HG03378 (cell line): ENCODE data around the gene LRFN2.

Experiments
- ATAC-seq: cut with Tn5 transposase; IDR thresholded peaks from one replicate; pipeline ENCODE4 v1.9.1; 2021; ENCODE audit warnings: mild to moderate bottlenecking, moderate library complexity; ENCODE audit not compliant: unreplicated experiment

Gene LRFN2

DNA sequence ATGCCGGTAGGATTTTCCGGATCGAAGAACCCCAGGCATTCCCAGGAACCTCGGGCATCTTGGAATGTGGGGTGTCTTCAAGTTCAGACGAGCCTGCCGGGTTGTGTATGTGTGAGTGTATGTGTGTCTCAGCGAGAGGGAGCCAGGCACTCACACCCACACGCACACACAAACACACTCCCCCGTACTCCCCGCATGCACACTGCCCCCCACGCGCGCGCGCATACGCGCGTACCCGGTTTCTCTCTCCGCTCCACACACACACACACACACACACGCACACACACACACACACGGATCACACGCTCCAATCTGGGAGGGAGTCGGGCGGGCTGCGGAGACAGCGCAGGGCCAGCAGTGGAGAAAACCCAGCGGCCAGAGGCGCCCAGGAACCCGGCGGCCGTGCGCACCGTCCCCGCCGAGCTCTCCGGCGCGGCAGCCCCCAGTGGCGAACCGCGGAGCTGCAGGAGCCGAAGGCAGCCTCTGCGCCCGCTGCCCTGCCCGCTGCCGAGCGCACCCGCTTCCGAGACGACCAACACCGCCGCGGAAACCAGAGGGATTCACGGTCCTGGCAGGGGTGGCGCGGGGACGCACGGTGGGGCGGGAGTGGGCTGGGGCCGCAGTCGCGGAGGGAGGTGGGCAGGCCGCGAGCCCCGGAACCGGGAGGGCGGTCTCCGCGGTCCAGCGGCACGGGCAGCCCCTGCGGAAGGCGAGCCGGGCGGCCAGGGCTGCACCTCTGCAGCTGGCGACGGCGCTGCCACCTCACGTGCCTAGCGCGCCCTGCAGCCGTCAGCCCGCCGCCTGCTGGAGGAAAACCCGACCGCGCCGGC lies at the start of gene LRFN2:
TSS of gene LRFN2 (minus strand) at position 125 of the 830 bp plus-strand sequence.
- no peak for ATAC-seq

GRCh38 chr6:40634429-40634828 lies 47.3 kb upstream of the LRFN2 start:
- no peak for ATAC-seq

DNA sequence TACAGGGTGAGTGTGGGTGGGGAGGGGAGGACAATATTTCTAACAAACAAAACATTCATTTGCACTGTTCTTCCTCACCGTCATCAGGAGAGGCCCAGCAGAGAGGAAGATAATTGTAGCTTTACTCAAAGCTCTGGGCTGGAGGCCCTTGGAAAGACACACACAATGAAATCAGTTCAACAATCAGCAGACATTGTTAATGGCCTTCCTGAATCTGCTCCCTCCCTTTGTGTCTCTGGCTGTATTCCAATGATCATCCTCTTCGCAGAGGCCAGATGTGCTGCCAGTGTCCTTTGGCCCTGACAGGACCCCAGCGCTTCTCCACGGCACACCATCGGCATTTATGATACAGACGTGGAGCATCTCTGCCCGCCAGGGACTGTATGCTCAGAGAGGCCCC lies 44.6 kb upstream of the LRFN2 start:
- ATAC-seq = no peak

- no peak for ATAC-seq
Measured at GRCh38 chr6:40630488-40630887, 43.3 kb upstream of the LRFN2 start.

- ATAC-seq = no peak
Measured at GRCh38 chr6:40630051-40630450, 42.9 kb upstream of the LRFN2 start.

DNA sequence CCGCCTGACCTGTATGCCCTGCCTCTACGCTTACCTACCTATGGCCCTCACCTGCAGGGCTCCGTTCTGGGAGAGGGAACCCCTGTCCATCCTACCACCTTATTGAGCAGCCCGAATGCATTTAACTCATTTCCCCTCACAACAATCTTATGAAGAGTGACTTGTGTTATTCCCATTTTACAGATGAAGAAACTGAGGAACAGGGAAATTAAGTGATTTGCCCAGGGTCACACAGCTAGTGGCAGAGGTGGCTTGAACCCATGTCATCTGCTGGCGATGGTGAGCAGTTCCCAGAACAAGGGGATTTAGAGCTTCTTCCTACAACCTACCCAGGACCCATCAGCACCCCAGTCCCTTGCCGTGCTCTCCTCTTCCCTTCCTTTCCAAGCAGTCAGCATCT lies 42.3 kb upstream of the LRFN2 start:
- no peak for ATAC-seq

DNA sequence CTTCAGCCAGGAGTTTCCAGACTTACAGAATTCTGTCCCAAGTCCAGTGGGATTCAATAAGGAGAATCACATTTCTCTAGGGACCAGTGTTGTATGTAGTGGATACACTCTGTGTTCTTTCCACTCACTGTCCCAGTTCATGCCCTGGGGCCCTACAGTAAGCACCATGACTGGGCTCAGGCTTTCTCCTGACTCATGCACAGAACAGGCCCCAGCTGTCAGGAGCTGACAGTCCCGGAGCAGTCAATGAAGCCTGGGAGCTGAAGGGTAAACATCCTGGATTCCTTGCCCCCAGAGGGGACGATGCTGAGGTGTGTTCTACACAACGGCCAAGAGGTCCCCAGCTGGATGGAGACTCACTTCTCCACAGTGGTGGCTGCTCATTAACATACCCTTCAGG lies 40.2 kb upstream of the LRFN2 start:
- ATAC-seq = no peak

- ATAC-seq = no peak
Measured at GRCh38 chr6:40626886-40627285, 39.7 kb upstream of the LRFN2 start.

DNA sequence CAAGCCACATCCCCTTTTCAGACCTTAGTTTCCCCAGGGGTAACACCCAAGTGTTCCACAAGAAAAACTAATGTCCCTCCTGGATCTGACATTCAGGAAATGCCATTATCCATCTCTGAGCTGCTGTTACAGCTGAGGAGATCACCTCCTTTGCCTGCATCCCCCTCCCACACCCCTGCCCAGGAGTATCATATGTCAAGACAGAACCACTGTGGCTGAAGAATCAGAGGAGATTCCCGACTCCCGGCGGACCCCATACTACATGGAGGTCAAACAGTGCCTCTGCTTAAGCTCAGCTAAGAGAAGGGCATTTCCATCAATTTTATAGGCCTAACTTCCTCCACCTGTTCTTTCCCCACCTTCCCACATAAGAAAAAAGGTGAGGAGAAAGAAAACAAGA lies 36.8 kb upstream of the LRFN2 start:
- ATAC-seq = no peak

- no peak for ATAC-seq
Measured at GRCh38 chr6:40623178-40623577, 36.0 kb upstream of the LRFN2 start.

- no peak for ATAC-seq
Measured at GRCh38 chr6:40620574-40621240, 33.5 kb upstream of the LRFN2 start.

DNA sequence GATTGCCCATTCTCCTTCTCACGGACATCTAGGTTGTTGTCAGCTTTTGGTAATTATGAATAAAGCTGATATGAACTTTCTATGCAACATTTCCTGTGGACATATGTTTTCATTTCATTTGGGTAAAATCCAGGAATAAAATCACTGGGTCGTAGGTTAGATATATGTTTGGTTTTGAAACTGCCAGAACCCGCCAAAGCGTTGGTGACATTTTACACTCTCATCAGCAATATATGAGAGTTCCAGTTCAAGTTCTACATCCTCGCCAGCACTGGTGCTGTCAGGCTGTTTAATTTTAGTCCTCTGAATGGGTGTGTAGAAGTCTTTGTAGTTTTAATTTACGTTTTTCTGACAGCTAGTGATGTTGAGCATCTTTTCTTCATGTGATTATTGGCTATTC lies 27.5 kb upstream of the LRFN2 start:
- no peak for ATAC-seq

- no peak for ATAC-seq
Measured at GRCh38 chr6:40611912-40612311, 24.7 kb upstream of the LRFN2 start.

- no peak for ATAC-seq
Measured at GRCh38 chr6:40611434-40611833, 24.3 kb upstream of the LRFN2 start.

DNA sequence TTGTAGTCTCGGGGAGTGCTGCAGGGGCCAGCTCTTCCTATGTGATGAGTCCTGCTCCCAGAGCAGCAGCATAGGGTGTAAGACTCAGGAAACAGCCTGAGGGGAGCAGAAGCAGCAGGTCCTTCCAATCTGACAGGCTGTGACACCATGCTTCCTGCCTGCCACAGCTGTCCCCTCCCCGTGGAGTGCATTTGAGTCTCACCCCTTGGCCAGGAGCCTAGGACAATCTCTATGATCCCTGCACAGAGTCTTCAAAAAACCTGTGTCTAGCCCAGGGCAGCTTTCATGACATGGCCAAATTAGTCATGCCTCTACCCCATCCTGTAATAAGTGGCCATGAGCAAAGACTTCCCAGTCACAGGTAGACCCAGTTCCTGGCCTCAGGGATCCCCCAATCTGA lies 23.1 kb upstream of the LRFN2 start:
- no peak for ATAC-seq

- no peak for ATAC-seq
Measured at GRCh38 chr6:40606981-40607380, 19.8 kb upstream of the LRFN2 start.

GRCh38 chr6:40606526-40606925 lies 19.4 kb upstream of the LRFN2 start:
- ATAC-seq = no peak

DNA sequence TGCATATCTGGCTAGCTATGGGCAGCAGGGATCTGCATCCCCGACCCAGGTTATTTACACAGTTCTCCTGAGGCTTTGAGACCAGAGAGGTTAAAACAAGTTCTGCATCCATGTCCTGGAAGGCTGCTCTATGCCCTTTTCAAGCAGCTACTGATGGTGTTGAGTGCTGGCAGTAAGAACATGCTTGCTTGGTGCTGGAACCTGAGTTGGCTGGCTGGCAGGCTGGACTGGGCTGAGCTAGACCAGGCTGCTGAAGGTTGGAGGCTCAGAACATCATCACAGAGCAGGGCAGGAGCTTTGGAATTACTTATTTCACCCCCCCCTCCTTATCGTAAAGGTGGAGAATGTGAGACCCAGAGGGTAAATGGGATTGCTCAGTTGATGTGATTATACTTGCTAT lies 16.9 kb upstream of the LRFN2 start:
- ATAC-seq = no peak

GRCh38 chr6:40599555-40599954 lies 12.4 kb upstream of the LRFN2 start:
- no peak for ATAC-seq

DNA sequence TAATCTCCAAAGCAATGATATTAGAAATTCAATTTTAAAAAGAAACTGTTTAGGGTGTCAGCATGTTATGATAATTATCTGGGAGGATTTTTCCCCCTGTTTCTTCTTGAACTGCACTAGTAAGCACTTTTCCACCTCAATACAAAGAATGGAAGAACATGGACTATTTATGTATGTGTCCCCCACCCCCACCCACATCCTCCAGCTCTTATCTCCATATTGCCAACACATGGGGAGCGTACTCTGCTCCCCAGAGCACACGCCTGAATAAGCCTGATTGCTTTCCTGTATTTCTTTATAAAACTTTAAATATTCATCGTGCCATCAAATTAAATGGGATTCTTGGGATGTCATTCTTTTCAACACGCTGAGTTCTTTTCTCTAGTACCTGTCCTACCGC lies 11.4 kb upstream of the LRFN2 start:
- ATAC-seq = no peak

DNA sequence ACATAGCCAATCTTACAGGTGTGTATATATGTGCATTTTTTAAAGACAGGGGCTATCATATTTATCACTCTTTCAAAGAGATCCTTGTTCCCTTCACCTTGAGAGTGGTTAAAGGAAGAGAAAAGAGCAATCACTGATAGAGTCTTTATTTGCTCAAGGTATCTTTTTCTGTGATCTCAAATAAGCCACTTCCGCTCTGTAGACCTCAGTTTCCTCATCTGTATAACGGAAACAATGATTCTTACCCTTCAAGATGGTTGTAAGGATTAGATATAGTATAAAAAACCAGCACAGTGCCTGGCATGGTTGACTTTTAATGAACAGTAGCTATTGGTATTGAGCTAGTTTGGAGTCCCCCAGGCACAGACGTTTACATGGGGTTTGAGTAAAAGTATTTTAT lies 10.1 kb upstream of the LRFN2 start:
- ATAC-seq = no peak

- ATAC-seq = no peak
Measured at GRCh38 chr6:40588480-40588879, 1.3 kb upstream of the LRFN2 start.

GRCh38 chr6:40588070-40588384 lies 863 bp upstream of the LRFN2 start:
- no peak for ATAC-seq
